GM06990 (cell line): Measurements from ENCODE around the gene KLF3.

Experiments
- DNase-seq: peaks from one replicate; pipeline ENCODE4 v3.0.0-alpha.2; 2011; ENCODE audit not compliant: insufficient read length; ENCODE audit errors: extremely low read depth
- H3K27me3 ChIP-seq: replicated peaks from 2 replicates; pipeline ENCODE4 v1.6.0; 2011; ENCODE audit warnings: low read length; ENCODE audit not compliant: control insufficient read depth, insufficient read depth
- H3K36me3 ChIP-seq: 2 replicates; pipeline ENCODE4 v1.5.1; 2011; ENCODE audit warnings: low read length; ENCODE audit not compliant: control insufficient read depth, insufficient read depth
- H3K4me3 ChIP-seq: replicated peaks from 2 replicates; pipeline ENCODE4 v1.5.1; 2011; ENCODE audit warnings: low read depth, mild to moderate bottlenecking, control low read depth, low read length
- CTCF ChIP-seq: IDR thresholded peaks from 2 replicates; pipeline ENCODE4 v1.5.1; 2011; ENCODE audit warnings: low read length, control low read depth, mild to moderate bottlenecking, inconsistent platforms; ENCODE audit not compliant: insufficient read depth, poor library complexity, severe bottlenecking

KLF3 gene

GRCh38 chr4:38672074-38672396 lies 8.0 kb downstream of the KLF3 start:
- no peak for TF ChIP-seq CTCF
- DNase-seq = no peak
- H3K36me3 ChIP-seq = no peaks in the 10 kb centered on the region
- no peak overlapping the region for H3K4me3 ChIP-seq
- no peaks in the 10 kb centered on the region for H3K27me3 ChIP-seq

GRCh38 chr4:38672397-38673129 lies 8.6 kb downstream of the KLF3 start:
- no peak for DNase-seq
- no peak overlapping the region for H3K4me3 ChIP-seq
- H3K36me3 ChIP-seq = no peaks in the 10 kb centered on the region
- no peaks in the 10 kb centered on the region for H3K27me3 ChIP-seq
- no peak for TF ChIP-seq CTCF

DNA sequence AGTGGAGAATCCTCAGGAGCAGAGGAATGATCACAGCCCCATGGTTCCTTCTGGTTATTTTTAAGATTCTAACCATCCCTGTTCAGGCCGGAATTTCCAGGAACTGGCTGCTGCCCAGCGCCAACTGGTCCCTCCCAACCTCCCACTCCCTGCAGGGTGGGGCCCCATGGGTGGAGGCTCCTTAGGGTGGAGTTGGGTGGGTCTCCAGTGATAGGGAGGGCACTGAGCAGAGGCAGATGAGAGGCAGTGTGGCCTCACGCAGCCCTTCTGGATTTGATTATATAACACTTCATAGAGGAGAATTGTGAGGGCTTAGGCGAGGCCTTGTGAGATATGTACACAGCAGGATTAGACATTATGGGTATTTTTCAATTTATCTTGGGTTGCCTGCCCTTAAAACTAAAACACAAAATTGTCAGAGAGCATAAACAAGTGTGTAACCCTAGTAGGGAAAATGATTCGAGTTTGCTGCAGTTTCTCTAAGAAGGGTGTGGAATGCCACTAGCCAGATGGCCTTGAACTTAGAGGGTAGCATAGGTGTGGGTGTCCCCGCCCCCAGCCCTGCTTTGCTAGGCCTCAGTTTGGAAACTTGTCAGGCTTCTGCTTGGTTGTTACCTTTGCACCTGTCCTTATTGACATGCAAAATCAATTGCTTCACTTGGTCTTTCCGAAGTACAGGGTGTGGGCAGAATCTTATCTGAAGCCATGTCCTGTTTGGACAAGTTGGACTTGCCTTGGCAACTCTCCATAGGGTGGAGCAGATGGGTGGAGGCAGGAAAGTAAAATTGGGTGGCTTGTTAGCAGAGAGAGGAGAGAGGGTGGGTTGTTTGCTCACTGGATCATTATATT lies 9.4 kb downstream of the KLF3 start:
- TF ChIP-seq CTCF = no peak
- no peaks in the 10 kb centered on the region for H3K27me3 ChIP-seq
- no peak overlapping the region for H3K4me3 ChIP-seq
- DNase-seq = no peak
- H3K36me3 ChIP-seq = no peaks in the 10 kb centered on the region

- Histone ChIP-seq H3K4me3 (no peak overlapping the region), H3K36me3 (no peaks in the 10 kb centered on the region), H3K27me3 (no peaks in the 10 kb centered on the region)
- no peak for TF ChIP-seq CTCF
- DNase-seq = no peak
These were observed 10.5 kb downstream of the KLF3 start for GRCh38 chr4:38674258-38675144.

GRCh38 chr4:38675146-38676121 lies 11.4 kb downstream of the KLF3 start:
- no peak for DNase-seq
- H3K27me3 ChIP-seq = no peaks in the 10 kb centered on the region
- H3K4me3 ChIP-seq = no peak overlapping the region
- TF ChIP-seq CTCF = peak; percentile 81
- no peaks in the 10 kb centered on the region for H3K36me3 ChIP-seq
